HepG2 (cell line): ENCODE measurements around the gene ARHGAP12. TPM values are rescaled to one million over a fixed set of nuclear protein-coding genes. Genes with fewer than 3 reads are reported as not detected.

Source experiments
- ATAC-seq: fragments of 200-7000 bp; cut with Tn5 transposase; 3 replicates; pipeline ENCODE4 v1.9.1; 2020; ENCODE audit warnings: mild to moderate bottlenecking, moderate library complexity
- BruUV-seq: library from RNA; stranded (reverse); fragments of 400-500 nt; replicated peaks from 2 replicates; lab custom pipeline; 2021; lab: Mats Ljungman, UMichigan
- CTCF ChIA-PET: fragments of 300-600 bp; formaldehyde crosslinking; extraction: SDS; loops from one replicate; lab custom pipeline; 2021; ENCODE audit warnings: low total read pairs, inconsistent platforms, low intra/inter-chr PET ratio; lab: Yijun Ruan, JAX
- POLR2A ChIA-PET: fragments of 350-600 bp; sonication (Branson Sonifier 250); formaldehyde crosslinking; loops from one replicate; lab custom pipeline; 2020; ENCODE audit warnings: antibody characterized with exemption, inconsistent platforms; lab: Yijun Ruan, JAX
- DNase-seq: peaks from one replicate; pipeline ENCODE4 v3.0.0-alpha.2; 2015; ENCODE audit warnings: low spot score
- FAIRE-seq: peaks from 3 replicates; lab custom pipeline; 2011; peaks lifted over from hg19 to GRCh38; lab: Jason Lieb, UNC
- H2AFZ ChIP-seq: one replicate; pipeline ENCODE4 v1.6.1; 2011; ENCODE audit warnings: low read length, inconsistent platforms
- H3K27ac ChIP-seq: fragments of 300-600 bp; 3 replicates; pipeline ENCODE4 v1.8.0; 2011; ENCODE audit warnings: mixed run types, mild to moderate bottlenecking, mixed read lengths, low read length, inconsistent platforms; ENCODE audit not compliant: insufficient read depth; ENCODE audit errors: extremely low read length
- H3K27me3 ChIP-seq, 2 experiments: fragments of 200-600 bp in 1 of 2; 2 replicates in 1 of 2; 3 replicates in 1 of 2; pipeline versions ENCODE4 v1.6.0 to v1.8.0; 2011; ENCODE audit warnings: low read length in 2 of 2, mild to moderate bottlenecking in 2 of 2, moderate library complexity in 2 of 2, inconsistent platforms in 1 of 2; ENCODE audit not compliant: insufficient read depth in 2 of 2, control insufficient read depth in 1 of 2
- H3K36me3 ChIP-seq, 2 experiments: fragments of 200-600 bp in 1 of 2; replicated peaks in 1 of 2; 2 replicates in 1 of 2; 3 replicates in 1 of 2; pipeline versions ENCODE4 v1.5.1 to v1.8.0; 2011; ENCODE audit warnings: low read length in 2 of 2, inconsistent platforms in 1 of 2; ENCODE audit not compliant: insufficient read depth in 2 of 2, control insufficient read depth in 1 of 2
- H3K4me1 ChIP-seq: 2 replicates; pipeline ENCODE4 v1.5.1; 2012; ENCODE audit warnings: low read length, inconsistent platforms; ENCODE audit not compliant: insufficient read depth
- H3K4me2 ChIP-seq: 2 replicates; pipeline ENCODE4 v1.6.0; 2011; ENCODE audit warnings: low read depth, low read length, inconsistent platforms
- H3K4me3 ChIP-seq, 3 experiments: fragments of 200-600 bp in 1 of 3; sonication (generic), shearing (Covaris generic) in 1 of 3; replicated peaks in 1 of 3; 2 replicates each; pipeline ENCODE4 v1.5.1; 2011 to 2016; ENCODE audit warnings: low read length in 3 of 3, inconsistent platforms in 2 of 3, low read depth in 2 of 3, mild to moderate bottlenecking in 2 of 3, control low read depth in 1 of 3, mixed read lengths in 1 of 3; ENCODE audit not compliant: insufficient read depth in 1 of 3
- H3K79me2 ChIP-seq: one replicate; pipeline ENCODE4 v1.6.1; 2011; ENCODE audit warnings: low read length, inconsistent platforms; ENCODE audit not compliant: insufficient read depth
- H3K9ac ChIP-seq: 2 replicates; pipeline ENCODE4 v1.6.0; 2011; ENCODE audit warnings: mild to moderate bottlenecking, low read depth, low read length, inconsistent platforms; ENCODE audit not compliant: insufficient read depth
- H3K9me3 ChIP-seq: 2 replicates; pipeline ENCODE4 v1.5.1; 2012; ENCODE audit warnings: mild to moderate bottlenecking, low read length
- H4K20me1 ChIP-seq: 2 replicates; pipeline ENCODE4 v1.6.0; 2011; ENCODE audit warnings: inconsistent platforms, mild to moderate bottlenecking, low read length, moderate library complexity; ENCODE audit not compliant: insufficient read depth
- FOXJ3 ChIP-seq: sonication (generic); formaldehyde crosslinking; IDR thresholded peaks from 2 replicates; pipeline ENCODE4 v1.4.0; 2020; ENCODE audit warnings: missing genetic modification reagents, mild to moderate bottlenecking, borderline replicate concordance
- MYPOP ChIP-seq: sonication (generic); formaldehyde crosslinking; IDR thresholded peaks from 2 replicates; pipeline ENCODE4 v1.8.1; 2023; ENCODE audit warnings: mild to moderate bottlenecking, moderate library complexity, missing genetic modification reagents
- SATB2 ChIP-seq: sonication (generic); formaldehyde crosslinking; IDR thresholded peaks from 2 replicates; pipeline ENCODE4 v1.5.0; 2020; ENCODE audit warnings: missing genetic modification reagents
- ZNF260 ChIP-seq: sonication (generic); formaldehyde crosslinking; IDR thresholded peaks from 2 replicates; pipeline ENCODE4 v1.4.0; 2020; ENCODE audit warnings: missing genetic modification reagents, low read depth, mild to moderate bottlenecking, borderline replicate concordance
- ZNF512B ChIP-seq: sonication (generic); formaldehyde crosslinking; IDR thresholded peaks from 2 replicates; pipeline ENCODE4 v1.5.1; 2020; ENCODE audit warnings: missing genetic modification reagents, mild to moderate bottlenecking, borderline replicate concordance
- WGBS: methylation state at CpG from one replicate; pipeline ENCODE4 v1.1.6; 2017; ENCODE audit warnings: low lambda C conversion rate; 5-methylcytosine and 5-hydroxymethylcytosine counted together
- in situ Hi-C: cut with HindIII; loops from 2 replicates; pipeline ENCODE4 v1.10.0; 2017; ENCODE audit warnings: low pct_unique_long_range_greater_than_20kb; ENCODE audit not compliant: extremely low pct_ligation_motif_present
- intact Hi-C: fragments of 100-400 bp; cut with micrococcal nuclease; formaldehyde crosslinking; loops from one replicate; pipeline ENCODE4 v1.10.0; 2022; ENCODE audit not compliant: unreplicated experiment
- polyA plus RNA-seq, 8 experiments: library from polyadenylated mRNA; depleted of rRNA in 3 of 8; stranded (reverse) in 7 of 8; unstranded in 1 of 8; fragments of >200 nt; fragmentation: Illumina TruSeq in 4 of 8; extraction: Trizol in 4 of 8; gene quantifications; 2 replicates each; pipeline versions ENCODE4 v1.2.1 to v1.2.3, GENCODE V29; 2011 to 2016; ENCODE audit warnings: low read depth in 4 of 8, missing spikeins in 1 of 8, mixed read lengths in 1 of 8; ENCODE audit not compliant: insufficient read depth in 1 of 8
- total RNA-seq, 5 experiments: library from RNA; depleted of rRNA; stranded (reverse); fragments of >200 nt; fragmentation: Illumina TruSeq; extraction: Trizol; gene quantifications; 2 replicates each; pipeline ENCODE4 v1.2.3, GENCODE V29; 2016; ENCODE audit warnings: low read depth in 1 of 5
- TF ChIP-seq, protein P1 (sequence below): sonication (generic); formaldehyde crosslinking; IDR thresholded peaks from 2 replicates; pipeline ENCODE4 v1.5.1; 2020; ENCODE audit warnings: mild to moderate bottlenecking, missing genetic modification reagents, borderline replicate concordance

Gene ARHGAP12
- total and polyA plus RNA-seq, 2 of the 13 experiments (the other 11 are each of a cell fraction or from before 2014, with no cell fraction given) = 25.0 to 54.6 TPM

GRCh38 chr10:31927884-31928548, 615 bp downstream of the ARHGAP12 start (continued):
- TF ChIP-seq ZNF260 (CRISPR knock-in tag) (no peak), SATB2 (CRISPR knock-in tag) (no peak)
- TF ChIP-seq, protein P1, sequence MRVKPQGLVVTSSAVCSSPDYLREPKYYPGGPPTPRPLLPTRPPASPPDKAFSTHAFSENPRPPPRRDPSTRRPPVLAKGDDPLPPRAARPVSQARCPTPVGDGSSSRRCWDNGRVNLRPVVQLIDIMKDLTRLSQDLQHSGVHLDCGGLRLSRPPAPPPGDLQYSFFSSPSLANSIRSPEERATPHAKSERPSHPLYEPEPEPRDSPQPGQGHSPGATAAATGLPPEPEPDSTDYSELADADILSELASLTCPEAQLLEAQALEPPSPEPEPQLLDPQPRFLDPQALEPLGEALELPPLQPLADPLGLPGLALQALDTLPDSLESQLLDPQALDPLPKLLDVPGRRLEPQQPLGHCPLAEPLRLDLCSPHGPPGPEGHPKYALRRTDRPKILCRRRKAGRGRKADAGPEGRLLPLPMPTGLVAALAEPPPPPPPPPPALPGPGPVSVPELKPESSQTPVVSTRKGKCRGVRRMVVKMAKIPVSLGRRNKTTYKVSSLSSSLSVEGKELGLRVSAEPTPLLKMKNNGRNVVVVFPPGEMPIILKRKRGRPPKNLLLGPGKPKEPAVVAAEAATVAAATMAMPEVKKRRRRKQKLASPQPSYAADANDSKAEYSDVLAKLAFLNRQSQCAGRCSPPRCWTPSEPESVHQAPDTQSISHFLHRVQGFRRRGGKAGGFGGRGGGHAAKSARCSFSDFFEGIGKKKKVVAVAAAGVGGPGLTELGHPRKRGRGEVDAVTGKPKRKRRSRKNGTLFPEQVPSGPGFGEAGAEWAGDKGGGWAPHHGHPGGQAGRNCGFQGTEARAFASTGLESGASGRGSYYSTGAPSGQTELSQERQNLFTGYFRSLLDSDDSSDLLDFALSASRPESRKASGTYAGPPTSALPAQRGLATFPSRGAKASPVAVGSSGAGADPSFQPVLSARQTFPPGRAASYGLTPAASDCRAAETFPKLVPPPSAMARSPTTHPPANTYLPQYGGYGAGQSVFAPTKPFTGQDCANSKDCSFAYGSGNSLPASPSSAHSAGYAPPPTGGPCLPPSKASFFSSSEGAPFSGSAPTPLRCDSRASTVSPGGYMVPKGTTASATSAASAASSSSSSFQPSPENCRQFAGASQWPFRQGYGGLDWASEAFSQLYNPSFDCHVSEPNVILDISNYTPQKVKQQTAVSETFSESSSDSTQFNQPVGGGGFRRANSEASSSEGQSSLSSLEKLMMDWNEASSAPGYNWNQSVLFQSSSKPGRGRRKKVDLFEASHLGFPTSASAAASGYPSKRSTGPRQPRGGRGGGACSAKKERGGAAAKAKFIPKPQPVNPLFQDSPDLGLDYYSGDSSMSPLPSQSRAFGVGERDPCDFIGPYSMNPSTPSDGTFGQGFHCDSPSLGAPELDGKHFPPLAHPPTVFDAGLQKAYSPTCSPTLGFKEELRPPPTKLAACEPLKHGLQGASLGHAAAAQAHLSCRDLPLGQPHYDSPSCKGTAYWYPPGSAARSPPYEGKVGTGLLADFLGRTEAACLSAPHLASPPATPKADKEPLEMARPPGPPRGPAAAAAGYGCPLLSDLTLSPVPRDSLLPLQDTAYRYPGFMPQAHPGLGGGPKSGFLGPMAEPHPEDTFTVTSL (CRISPR knock-in tag) = peak; percentile 28; the same call in 1 of the 2 replicates

- WGBS = 0% methylated on average over 12 of the region's 12 CpGs
- DNase-seq (no peak), FAIRE-seq (peak; percentile 32), ATAC-seq (no peak)
- Histone ChIP-seq H3K9me3 (no peaks in the 10 kb centered on the region), H4K20me1 (peaks cover 39% of the 10 kb centered on the region), H3K4me1 (peaks cover 54% of the 10 kb centered on the region), H3K27ac (peak overlapping the region; percentile 97), H3K79me2 (peaks cover 86% of the 10 kb centered on the region), H3K27me3 (no peaks in the 10 kb centered on the region; a peak in 1 of 5 replicates), H3K36me3 (no peaks in the 10 kb centered on the region), H3K4me3 (peak overlapping the region; percentile 68 to 97 (median 97)), H3K4me2 (peak overlapping the region; percentile 74), H3K9ac (peak overlapping the region; percentile 96), H2AFZ (no peak overlapping the region)
- POLR2A ChIA-PET = interaction anchor here (0.8 to 4.8 kb wide), 4 partner anchors 11 to 39 kb away, joined by 3 to 37 read pairs (median 9); no protein-coding TSS in a partner anchor
- intact Hi-C loops = loop anchor here (2.0 to 5.0 kb wide), 4 partner anchors 17 to 80 kb away; no protein-coding TSS in a partner anchor
- no TSS peak for BruUV-seq
- CTCF ChIA-PET = interaction anchor here (0.8 kb wide), 1 partner anchor 20 kb away, joined by 3 read pairs; no protein-coding TSS in a partner anchor
- in situ Hi-C loops = loop anchor here (25.0 kb wide), 1 partner anchor 1490 kb away; the partner anchor contains the start of gene MAP3K8
- no peak for TF ChIP-seq ZNF512B (CRISPR knock-in tag)
- TF ChIP-seq FOXJ3 (CRISPR knock-in tag) = no peak
- TF ChIP-seq MYPOP (CRISPR knock-in tag) = no peak
Observed at GRCh38 chr10:31927565-31927883, 1.1 kb downstream of the ARHGAP12 start.
